Activated CD4-positive, alpha-beta T cell treated with anti-CD3 and anti-CD28 coated beads, Interleukin-2, amount 50 U/mL, for 24 hours (primary cell): ENCODE results near the gene RRAS2.
"Not testable (repeated sequence)": the region's sequence is repeated elsewhere in the genome, so short reads cannot be mapped to it uniquely, and the experiment has no call there.

Experiments used
- DNase-seq, 2 donors: peaks; one replicate each; pipeline ENCODE4 v3.0.0-alpha.2; 2020; ENCODE audit warnings: low read depth in 1 of 2, low spot score in 1 of 2

RRAS2 gene

DNA sequence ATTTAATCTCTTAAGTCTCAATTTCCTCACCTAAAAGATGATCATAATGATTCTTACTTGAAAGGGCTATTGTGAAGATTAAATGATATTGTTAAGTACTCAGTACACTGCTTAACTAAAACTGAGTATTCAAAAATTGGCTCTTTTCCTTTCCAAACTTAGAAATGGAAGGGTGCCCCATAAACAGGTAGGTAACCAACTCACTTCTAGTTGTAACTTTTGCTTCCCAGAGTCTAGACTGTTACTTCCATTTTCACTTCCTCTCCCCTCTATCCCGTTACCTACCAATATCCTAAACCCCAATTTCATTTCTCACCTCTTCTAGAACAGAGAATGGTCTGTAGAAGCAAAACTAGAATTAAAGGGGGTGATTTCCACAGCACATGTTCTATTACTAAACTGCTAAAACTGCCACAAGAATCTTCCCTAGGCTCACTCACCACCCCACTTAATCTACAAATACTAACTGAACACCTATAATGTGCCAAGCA lies 50.0 kb downstream of the RRAS2 start:
- DNase-seq: no peak

DNA sequence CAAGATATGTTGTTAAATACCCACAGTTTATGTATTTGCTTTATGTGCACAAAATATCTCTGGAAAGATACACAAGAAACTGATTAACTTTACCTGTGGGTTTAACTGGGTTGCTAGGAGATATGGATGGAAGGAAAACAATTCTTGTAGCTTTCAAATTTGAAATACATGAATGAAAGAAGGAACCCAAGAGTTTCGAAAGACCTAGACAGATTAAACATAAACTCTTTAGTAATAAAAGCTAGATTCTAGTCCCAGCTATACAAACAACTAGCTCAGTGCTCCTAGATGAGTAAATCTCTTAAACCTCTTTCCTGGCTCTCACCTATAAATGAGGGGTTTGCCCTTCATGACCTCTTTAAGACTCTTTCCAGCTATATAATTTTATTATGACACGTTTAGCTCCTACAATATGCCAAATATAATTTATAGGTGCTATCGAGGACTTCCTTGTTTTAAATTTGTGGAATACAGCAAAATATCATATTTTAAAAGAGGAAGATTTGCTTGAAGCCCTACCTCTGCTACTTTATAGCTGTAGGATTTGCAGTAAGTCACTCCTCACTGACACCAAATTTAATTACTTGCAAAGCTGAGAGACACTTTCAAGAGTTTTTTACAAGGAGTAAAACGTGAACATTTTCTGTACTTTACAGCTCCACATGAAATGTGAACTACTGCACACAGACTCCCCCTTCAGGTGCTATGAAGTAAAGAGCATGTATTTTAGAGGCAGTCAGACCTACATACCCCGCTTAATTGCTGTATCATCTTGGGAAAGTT lies 50.7 kb downstream of the RRAS2 start:
- no peak for DNase-seq

DNA sequence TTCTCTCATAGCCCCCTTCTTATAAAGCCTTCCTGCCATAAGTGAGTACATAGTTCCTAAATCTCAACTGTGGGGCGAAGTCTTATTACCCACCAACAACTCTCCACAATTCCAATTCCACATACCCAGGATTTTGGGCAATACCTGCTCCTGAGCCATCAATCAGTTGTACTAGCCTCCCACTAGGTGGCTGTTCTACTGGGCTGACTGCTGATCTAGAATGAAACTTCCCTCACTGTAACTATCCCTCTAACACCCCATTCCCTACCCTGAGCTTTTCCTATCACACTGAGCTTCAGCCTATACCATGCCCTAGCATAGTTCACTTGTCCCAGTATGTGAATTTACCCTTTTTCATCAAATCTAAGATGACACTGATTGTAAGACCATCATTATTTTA lies 52.5 kb downstream of the RRAS2 start:
- DNase-seq: no peak

DNA sequence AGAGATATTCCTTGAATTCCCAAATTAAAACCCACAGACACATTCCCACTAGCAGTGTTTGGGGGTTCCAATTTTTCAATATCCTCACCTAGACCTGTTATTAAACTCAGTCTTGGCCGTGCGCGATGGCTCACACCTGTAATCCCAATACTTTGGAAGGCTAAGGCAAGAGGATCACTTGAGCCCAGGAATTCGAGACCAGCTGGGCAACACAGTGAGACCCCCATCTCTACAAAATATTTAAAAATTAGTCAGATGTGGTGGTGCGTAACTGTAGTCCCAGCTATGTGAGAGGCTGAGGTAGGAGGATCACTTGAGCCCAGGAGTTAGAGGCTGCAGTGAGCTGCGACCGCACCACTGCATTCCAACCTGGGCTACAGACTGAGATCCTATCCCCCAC lies 53.3 kb downstream of the RRAS2 start:
- no peak for DNase-seq

DNA sequence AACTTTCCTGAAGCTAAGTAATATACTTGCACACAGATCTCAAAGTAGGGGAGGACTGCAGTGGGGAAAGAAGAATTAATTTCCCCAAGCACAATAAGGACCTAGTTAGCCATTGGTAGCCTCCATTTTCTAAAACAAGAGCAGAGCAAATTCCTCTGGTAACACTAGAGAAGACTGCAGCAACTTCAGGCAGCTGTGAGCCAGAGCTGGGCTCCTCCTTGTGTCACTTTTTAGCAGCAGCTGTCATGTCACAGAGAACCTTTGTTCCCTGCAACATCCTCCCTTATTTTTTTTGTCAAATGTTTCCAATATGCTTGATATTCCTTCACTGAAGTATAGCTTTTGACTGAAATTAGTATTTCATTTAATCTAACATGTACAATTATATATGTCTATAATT lies 54.4 kb downstream of the RRAS2 start:
- DNase-seq: no peak

DNA sequence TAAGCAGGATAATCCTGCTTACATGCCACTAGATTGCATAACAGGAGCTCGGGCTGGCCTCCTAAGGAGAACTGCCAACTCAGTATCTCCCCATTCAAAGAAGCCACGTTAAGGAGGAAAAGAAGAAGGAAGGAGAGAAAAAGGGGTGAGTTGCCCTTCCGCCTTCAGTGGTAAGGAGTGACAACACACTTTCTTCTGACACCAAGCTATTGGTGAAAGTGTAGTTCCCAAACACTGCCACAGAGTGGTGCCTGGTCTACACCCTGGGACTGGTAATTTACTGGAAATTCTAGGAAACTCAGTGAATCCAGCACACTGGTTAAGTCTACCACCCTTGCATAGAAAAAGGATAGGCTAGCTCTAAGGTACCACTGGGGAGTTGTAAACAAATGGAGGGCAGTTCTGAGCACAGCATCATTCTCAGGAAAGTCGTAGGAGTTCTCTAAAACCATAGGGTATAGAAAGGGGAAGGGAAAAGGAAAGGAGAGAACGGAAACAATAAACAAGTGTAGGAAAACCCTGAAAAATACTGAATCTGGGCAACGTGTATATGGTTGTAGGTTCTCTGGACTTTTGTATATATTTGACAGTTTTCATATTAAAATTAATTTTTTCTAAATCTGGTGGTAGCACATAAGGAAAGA lies 58.2 kb downstream of the RRAS2 start:
- peak in 1 of 2 donors; percentile 23 for DNase-seq

DNA sequence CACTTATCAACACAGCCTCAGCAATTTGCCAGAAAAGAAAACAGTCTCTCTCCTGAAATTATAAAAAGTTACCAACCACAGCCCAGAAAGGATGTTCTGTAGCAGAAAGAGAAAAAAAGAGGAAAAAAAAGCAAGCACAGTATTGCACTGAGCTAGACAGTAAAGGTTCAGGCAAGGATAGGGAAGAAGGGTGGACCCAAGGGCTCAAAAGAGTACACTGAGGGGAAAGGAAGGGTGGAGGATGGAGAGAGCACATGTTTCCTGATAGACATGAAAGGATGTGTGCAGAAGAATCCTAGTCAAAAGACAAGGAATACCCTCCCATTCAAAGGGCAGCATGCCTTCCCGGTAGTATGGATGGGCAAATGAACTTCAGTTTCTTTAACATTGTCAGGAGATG lies 59.1 kb downstream of the RRAS2 start:
- DNase-seq: no peak

DNA sequence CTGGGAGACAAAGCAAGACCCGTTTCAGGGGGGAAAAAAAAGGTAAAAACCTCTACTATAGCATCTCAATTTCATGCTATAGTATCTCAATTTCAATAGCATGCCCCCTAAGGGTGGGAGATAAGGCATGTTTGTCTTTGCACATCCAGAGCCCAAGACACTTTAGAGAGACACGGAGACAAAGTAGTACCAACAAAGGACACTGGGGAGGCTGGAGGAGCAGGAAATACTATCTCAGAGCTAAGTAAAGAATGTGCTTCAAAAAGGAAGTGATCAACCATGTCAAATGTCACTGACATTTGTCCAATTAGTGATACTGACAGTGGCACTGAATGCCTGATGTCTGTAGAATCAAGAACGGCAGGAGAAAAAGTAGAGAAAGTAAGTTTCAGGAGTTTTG lies 68.6 kb downstream of the RRAS2 start:
- DNase-seq: no peak

DNA sequence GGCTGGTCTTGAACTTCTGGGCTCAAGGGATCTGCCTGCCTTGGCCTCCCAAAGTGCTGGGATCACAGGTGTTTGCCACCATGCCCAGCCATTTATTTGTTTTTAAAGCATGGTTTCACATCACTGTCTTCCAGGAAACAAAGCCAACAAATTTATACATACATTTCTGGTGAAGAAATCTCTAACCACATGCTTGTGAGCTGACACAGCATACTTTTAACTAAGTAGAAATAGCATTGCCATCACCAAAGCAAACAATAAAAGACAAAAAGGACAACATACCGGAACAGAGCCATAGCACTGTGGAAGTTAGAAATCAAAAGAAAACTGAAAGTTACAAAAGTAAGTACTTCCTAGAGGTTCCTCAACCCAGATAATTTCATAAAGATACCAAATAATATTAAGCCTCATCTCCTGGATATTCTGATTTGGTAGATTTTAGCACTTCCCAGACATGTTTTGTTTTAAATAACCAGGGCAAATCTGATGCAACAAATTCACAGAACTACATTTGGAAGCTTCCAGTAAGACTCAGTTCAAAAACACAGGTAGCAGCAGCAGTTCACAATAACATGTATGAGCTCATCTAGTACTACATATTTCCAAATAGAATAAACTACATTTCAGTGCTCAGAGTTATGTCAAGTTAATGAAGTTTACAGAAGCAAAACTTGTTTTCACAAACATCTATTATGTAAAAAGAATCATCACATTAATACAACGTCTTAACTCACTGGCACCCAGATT lies 70.6 kb downstream of the RRAS2 start:
- DNase-seq: no peak

DNA sequence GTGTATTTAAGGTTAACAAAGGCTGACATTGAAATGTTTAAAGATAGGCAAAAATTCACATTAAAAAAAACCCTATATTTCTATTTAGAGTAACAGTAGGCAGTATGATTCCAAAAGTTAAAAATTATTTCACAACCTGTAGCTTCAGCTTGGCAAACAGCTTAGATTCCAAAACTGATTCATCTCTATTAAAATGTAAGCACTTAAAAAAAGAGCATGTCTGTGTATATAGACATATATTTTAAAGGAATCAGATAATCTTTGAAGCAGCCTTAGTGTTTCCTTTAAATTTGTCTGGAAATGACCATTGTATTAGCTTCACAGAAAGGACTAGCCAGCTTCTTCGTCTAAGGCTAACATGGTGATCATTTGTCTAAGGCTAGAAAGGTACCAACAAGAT lies 80.1 kb downstream of the RRAS2 start:
- not testable (repeated sequence) for DNase-seq

DNA sequence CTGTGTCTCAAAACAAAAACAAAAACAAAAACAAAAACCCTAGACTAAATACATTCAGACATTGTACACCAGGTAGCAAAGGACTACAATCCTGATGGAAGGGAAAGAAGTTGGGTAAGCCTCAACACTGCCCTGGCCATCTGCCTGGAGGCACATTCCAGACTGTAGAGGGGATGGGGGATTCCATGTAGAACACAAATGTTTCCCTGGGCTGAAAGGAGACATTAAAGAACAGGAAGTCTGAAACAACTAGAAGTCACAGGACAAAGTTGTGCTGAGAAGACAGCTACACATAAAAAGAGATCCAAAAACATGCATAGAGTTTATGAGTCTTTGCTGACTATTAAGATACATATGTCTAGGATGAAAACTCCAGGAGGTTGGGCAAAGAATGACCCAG lies 83.9 kb downstream of the RRAS2 start:
- DNase-seq: no peak

DNA sequence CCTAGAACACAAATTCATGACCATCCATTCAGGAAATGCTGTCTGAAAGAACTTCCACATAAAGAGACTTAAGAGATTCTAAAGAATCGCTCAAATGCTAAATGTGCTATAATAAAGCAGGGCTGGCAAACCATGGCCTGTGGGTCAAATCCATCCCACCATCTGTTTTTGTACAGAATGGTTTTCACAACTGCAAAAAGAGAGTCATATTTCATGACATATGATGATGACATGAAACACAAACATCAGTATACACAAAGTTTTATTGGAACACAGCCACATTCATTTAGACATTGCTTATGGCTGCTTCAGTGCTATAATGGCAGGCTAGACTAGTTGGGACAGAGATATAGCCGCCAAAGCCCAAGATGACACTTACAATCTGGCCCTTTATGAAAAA lies 85.1 kb downstream of the RRAS2 start:
- no peak for DNase-seq

DNA sequence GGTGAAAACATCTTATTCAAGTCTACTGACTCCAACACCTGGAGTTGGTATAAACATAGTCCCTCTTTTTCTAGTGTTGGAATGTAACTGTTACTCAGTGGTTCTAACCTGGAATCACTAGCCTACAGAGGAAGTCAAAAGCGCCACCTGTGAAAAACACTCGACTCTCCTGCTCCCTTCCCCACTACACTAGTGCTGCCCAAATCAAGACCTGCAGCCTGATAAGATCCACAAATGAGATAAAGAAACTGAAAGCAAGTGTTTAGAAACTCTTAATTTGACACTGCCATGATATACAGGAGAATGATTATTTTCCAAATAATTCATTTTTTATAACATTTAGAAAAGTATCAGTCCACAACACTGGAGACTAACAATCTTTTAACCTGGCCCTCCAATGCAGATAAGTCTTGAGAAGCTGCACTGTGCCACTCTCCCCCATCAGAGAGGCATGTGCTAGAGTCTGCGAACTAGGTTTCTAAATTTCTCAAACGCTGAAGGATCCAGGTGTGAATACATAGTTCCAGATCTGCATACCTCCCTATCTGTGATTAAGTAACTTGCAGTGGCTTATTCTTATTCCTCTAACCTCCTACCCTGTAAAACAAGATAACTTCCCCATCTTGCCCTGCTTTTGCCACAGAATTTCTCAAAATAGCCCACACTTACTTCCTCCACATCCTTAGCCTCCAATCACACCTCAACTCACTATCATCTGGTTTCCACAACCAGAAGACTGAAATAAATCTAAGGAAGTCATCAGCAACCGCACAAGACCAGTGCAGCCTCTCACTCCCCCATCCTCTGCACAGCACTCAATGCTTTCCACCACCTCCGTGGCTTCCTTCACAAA lies 88.1 kb downstream of the RRAS2 start:
- DNase-seq: no peak

DNA sequence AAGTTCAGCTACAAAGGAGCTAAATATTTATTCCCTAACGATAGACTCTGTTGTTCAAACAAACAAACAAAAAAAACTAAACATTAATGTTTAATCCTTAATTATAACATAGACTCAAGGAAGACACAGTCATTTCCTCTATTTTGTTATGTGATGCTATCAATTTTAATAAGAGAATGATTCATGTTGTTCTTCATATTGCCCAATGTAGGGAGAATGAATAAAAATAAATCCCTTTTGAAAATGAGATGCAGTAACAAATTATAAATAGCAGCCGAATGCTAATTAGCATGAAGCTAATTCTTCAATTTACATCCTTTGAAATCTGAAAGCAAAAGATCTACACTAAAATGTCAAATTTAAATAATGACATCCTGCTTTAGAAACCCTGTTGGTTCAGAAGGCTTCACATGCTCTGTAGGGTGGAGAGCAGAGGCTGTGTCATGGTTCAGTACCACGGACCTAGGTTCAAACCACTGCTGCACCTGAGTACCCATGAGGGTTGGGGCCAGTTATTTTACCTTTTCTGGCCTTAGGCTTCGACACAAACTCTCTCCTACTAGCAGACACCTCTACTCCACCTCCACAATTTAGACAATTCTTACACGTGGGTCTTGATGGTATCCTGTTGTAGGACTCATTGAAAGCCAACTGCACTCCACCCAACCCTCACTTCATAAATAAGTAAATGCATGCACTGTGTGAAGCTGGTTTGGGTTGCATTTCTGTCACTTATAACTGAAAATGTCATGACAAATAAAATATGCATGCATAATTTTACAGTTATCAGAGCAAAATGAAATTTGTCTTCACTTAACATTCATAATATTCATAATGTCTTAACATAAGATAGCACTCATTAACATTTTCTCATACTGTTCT lies 89.0 kb downstream of the RRAS2 start:
- DNase-seq: no peak

DNA sequence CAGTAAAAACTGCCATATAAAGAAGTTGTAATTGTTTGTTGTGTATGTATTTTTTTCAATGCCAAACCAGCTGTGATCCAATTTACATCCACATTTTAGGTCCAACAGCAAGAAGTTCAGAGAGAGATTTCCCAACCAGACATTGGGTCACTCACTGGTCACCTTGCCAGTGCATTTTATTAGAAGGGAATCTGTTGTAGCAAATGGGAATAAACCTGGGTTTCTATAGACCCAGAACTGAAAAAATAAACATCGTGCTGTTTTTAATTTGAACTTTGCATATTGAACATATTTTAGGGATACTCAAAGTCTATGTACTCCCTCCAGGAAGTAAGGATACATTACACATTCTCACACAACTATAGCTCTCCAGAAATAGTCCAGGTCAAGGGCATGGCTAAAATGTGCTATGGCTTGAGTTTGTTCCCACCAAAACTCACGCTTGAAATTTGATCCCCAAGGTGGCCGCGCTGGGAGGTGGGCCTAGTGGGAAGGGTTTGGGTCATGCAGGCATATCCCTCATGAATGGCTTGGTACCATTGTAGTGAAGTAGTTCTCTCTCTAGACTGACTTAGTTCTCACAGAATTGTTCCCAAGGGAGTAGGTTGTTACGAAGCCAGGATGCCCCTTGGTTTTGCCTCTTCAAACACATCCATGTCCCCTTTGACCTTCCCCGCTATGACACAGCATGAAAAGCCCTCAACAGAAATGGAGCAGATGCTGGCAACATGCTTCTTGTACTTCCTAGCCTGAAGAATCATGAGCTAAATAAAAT lies 90.9 kb downstream of the RRAS2 start:
- no peak for DNase-seq

DNA sequence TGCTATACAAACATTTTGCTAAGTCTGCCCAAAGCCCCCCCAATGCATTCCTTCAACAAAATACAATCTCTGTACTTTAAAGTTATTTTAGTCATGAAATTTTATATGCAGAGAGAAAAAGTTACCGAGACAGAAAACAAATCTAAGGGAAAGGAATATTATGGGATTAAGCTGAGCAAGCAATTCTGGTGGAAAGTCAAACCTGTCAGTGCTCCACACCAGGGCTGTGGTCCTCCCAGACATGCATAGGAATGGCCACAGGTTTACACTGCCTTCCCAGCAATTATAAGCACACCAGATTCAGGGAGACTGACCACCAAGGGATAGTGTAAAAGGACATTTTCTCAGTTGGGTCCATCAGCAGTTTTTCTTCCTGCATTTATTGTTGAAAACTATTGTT lies 92.4 kb downstream of the RRAS2 start:
- DNase-seq: no peak

DNA sequence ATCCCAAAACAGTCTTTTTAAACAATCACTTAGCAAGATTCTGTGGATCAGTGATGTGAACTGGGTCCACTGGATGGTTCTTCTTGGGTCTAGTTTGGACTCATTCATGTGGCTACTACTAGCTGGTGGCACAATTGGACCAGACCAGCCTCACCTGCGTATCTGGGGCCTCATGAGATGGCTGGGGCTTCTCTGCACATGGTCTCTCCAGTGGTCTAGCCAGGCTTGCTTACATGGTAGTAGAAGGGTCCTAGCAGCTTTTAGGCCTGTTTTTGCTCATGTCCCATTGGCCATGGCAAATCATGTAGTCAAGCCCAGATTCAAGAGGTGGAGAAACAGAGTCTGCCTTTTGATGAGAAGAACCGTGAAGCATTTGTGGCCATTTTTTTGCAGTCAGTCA lies 94.0 kb downstream of the RRAS2 start:
- no peak for DNase-seq

DNA sequence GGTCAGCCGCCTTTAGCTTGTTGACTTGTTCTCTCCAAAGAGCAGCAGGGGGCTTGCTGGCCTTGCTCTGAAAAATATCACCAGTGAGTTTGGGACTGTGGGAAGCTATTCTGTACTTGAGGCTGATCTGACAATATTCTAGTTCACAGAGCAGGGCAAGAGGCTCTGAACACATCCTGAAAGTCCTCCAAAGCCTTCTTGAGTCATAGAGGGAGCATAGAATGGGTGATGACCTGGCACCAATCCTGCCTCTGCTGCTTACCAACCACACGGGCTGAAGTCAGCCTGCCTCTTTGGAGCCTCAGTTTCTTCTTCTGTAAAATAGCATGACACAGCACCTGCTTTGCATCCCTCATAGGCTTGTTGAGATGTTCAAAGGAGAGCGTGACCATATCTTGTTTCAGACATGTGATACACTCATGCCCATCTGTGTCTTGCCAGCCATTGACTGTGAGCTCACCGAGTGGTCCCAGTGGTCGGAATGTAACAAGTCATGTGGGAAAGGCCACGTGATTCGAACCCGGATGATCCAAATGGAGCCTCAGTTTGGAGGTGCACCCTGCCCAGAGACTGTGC lies 96.6 kb downstream of the RRAS2 start:
- no peak for DNase-seq

DNA sequence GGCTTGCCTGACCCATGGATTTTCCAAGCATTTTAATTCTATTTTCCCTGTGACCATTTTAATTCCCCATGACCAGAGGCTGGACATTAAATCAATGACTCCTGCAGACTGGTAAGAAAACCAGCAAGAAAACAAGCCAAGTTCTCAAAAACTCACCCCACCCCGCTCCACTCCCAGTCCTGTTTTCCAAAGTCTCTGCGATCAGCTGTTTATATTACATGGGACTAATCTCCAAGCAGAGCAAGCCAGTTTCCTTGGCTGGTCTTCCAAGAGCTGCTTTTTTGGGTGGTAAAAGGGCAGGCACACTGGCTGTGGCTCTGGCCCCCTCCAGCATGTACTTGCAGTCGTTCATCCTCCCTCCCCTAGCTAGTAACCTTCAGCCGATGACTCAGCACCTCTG lies 97.9 kb downstream of the RRAS2 start:
- DNase-seq: no peak
